Small intestine (tissue), 7 donors: ENCODE data around the gene PRKG2. TPM values are rescaled to one million over a fixed set of nuclear protein-coding genes. Genes with fewer than 3 reads are reported as not detected.

ENCODE experiments used
- DNase-seq, 2 donors: peaks; one replicate each; pipeline versions ENCODE4 v3.0.0 to v3.0.0-alpha.2; 2013
- FAIRE-seq: peaks from 2 replicates; lab custom pipeline; 2012; peaks lifted over from hg19 to GRCh38; lab: Jason Lieb, UNC
- H3K27ac ChIP-seq, 3 donors: one replicate each; pipeline ENCODE4 v1.5.1; 2013; ENCODE audit warnings: low read length in 2 of 3, mild to moderate bottlenecking in 2 of 3, control low read depth in 1 of 3, inconsistent platforms in 1 of 3, low read depth in 1 of 3, moderate library complexity in 1 of 3
- H3K27me3 ChIP-seq, 3 donors: one replicate each; pipeline ENCODE4 v1.6.1; 2013; ENCODE audit warnings: low read length in 3 of 3, inconsistent platforms in 1 of 3; ENCODE audit not compliant: control insufficient read depth in 3 of 3, insufficient read depth in 3 of 3
- H3K36me3 ChIP-seq, 3 donors: one replicate each; pipeline ENCODE4 v1.6.1; 2013; ENCODE audit warnings: low read length in 3 of 3, inconsistent platforms in 1 of 3, low read depth in 1 of 3, mild to moderate bottlenecking in 1 of 3, moderate library complexity in 1 of 3; ENCODE audit not compliant: control insufficient read depth in 3 of 3, insufficient read depth in 2 of 3
- H3K4me1 ChIP-seq, 3 donors: one replicate each; pipeline ENCODE4 v1.6.1; 2013; ENCODE audit warnings: low read length in 2 of 3, inconsistent platforms in 1 of 3, low read depth in 1 of 3, mild to moderate bottlenecking in 1 of 3, moderate library complexity in 1 of 3; ENCODE audit not compliant: control insufficient read depth in 3 of 3, insufficient read depth in 2 of 3
- H3K4me3 ChIP-seq, 3 donors: one replicate each; pipeline ENCODE4 v1.5.1; 2013; ENCODE audit warnings: low read length in 3 of 3, control low read depth in 1 of 3, inconsistent platforms in 1 of 3, low read depth in 1 of 3, mild to moderate bottlenecking in 1 of 3, moderate library complexity in 1 of 3
- H3K9me3 ChIP-seq, 2 donors: one replicate each; pipeline ENCODE4 v1.6.1; 2013; ENCODE audit warnings: low read depth in 1 of 2, low read length in 1 of 2; ENCODE audit not compliant: control insufficient read depth in 2 of 2, insufficient read depth in 1 of 2
- WGBS, 3 donors: extraction: QIAGEN DNeasy Blood & Tissue Kit; methylation state at CpG; one replicate each; pipeline ENCODE4 v1.1.7; 2013; 5-methylcytosine and 5-hydroxymethylcytosine counted together
- polyA plus RNA-seq, 4 donors: library from polyadenylated mRNA; stranded (reverse) in 3 of 4; unstranded in 1 of 4; fragments of 200-250 nt in 3 of 4; fragments of 120-200 nt in 1 of 4; gene quantifications; one replicate each; pipeline versions ENCODE4 v1.2.1 to v1.2.3, GENCODE V29; 2013
- donor health status: healthy with polysubstance abuse.
- donor health status: control.
- donor health status: control.
- donor health status: Bipolar disorder and iron deficiency.
- donor health status: healthy.

The PRKG2 gene
- polyA plus RNA-seq, 4 donors = 2.1 to 82.5 (median 20.1) TPM

GRCh38 chr4:81211956-81212355, 3.1 kb downstream of the PRKG2 start:
- H3K27ac ChIP-seq = peak overlapping the region in 1 of 3 donors; percentile 90
- H3K9me3 ChIP-seq = no peaks in the 10 kb centered on the region
- DNase-seq (no peak), FAIRE-seq (no peak)
- H3K4me3 ChIP-seq = no peak overlapping the region
- peaks cover 0 to 3% (median 0%) of the 10 kb centered on the region in 3 donors for H3K27me3 ChIP-seq
- H3K36me3 ChIP-seq = peaks cover 0 to 3% (median 0%) of the 10 kb centered on the region in 3 donors
- peaks cover 0 to 23% (median 0%) of the 10 kb centered on the region in 3 donors for H3K4me1 ChIP-seq
- 69 to 85% (median 75%) methylated on average over 3 of the region's 3 CpGs for WGBS, 3 donors

GRCh38 chr4:81207828-81208227, 7.2 kb downstream of the PRKG2 start:
- H3K4me3 ChIP-seq = no peak overlapping the region
- peak overlapping the region in 1 of 3 donors; percentile 83 for H3K27ac ChIP-seq
- H3K9me3 ChIP-seq = no peaks in the 10 kb centered on the region
- DNase-seq (peak; percentile 77 to 79), FAIRE-seq (no peak)
- 16 to 52% (median 19%) methylated on average over 1 of the region's 1 CpG for WGBS, 3 donors
- peaks cover 0 to 20% (median 0%) of the 10 kb centered on the region in 3 donors for H3K4me1 ChIP-seq
- H3K27me3 ChIP-seq = no peaks in the 10 kb centered on the region
- peaks cover 0 to 8% (median 2%) of the 10 kb centered on the region in 3 donors for H3K36me3 ChIP-seq

- WGBS, 3 donors = 83 to 92% (median 89%) methylated on average over 2 of the region's 2 CpGs
- Histone ChIP-seq H3K4me1 (peaks cover 0 to 20% (median 0%) of the 10 kb centered on the region in 3 donors), H3K9me3 (no peaks in the 10 kb centered on the region), H3K4me3 (no peak overlapping the region), H3K27ac (no peak overlapping the region), H3K36me3 (peaks cover 0 to 8% (median 2%) of the 10 kb centered on the region in 3 donors), H3K27me3 (no peaks in the 10 kb centered on the region)
- DNase-seq (no peak), FAIRE-seq (no peak)
These were observed 9.7 kb downstream of the PRKG2 start for GRCh38 chr4:81205302-81205701.

- H3K27ac ChIP-seq = no peak overlapping the region
- H3K27me3 ChIP-seq = no peaks in the 10 kb centered on the region
- no peaks in the 10 kb centered on the region for H3K9me3 ChIP-seq
- no peak for DNase-seq
- no peak for FAIRE-seq
- H3K4me1 ChIP-seq = peaks cover 0 to 20% (median 0%) of the 10 kb centered on the region in 3 donors
- peaks cover 0 to 11% (median 2%) of the 10 kb centered on the region in 3 donors for H3K36me3 ChIP-seq
- 80 to 94% (median 82%) methylated on average over 9 of the region's 9 CpGs for WGBS, 3 donors
- no peak overlapping the region for H3K4me3 ChIP-seq
These were observed 10.5 kb downstream of the PRKG2 start for GRCh38 chr4:81204571-81204970.

GRCh38 chr4:81199831-81200230, 15.2 kb downstream of the PRKG2 start:
- Histone ChIP-seq H3K27me3 (no peaks in the 10 kb centered on the region), H3K4me3 (no peak overlapping the region), H3K36me3 (peaks cover 0 to 15% (median 2%) of the 10 kb centered on the region in 3 donors), H3K9me3 (no peaks in the 10 kb centered on the region), H3K27ac (no peak overlapping the region), H3K4me1 (peaks cover 0 to 26% (median 3%) of the 10 kb centered on the region in 3 donors)
- DNase-seq (no peak), FAIRE-seq (no peak)

GRCh38 chr4:81198609-81199008, 16.4 kb downstream of the PRKG2 start:
- Histone ChIP-seq H3K9me3 (no peaks in the 10 kb centered on the region), H3K27ac (peak overlapping the region in 1 of 3 donors; percentile 45), H3K27me3 (no peaks in the 10 kb centered on the region), H3K4me3 (no peak overlapping the region), H3K4me1 (peaks cover 0 to 21% (median 3%) of the 10 kb centered on the region in 3 donors), H3K36me3 (peaks cover 0 to 12% (median under 1%) of the 10 kb centered on the region in 3 donors)
- FAIRE-seq (no peak), DNase-seq (no peak)
- WGBS, 3 donors = 71 to 82% (median 72%) methylated on average over 1 of the region's 1 CpG

GRCh38 chr4:81197864-81198524, 17.0 kb downstream of the PRKG2 start:
- peak overlapping the region in 1 of 3 donors; percentile 45 for H3K27ac ChIP-seq
- DNase-seq (peak in 1 of 2 donors; percentile 60), FAIRE-seq (no peak)

GRCh38 chr4:81196126-81196650, 18.8 kb downstream of the PRKG2 start:
- DNase-seq = peak in 1 of 2 donors; percentile 78
- Histone ChIP-seq H3K4me1 (peaks cover 0 to 21% (median 3%) of the 10 kb centered on the region in 3 donors), H3K4me3 (no peak overlapping the region), H3K27me3 (no peaks in the 10 kb centered on the region), H3K27ac (peak overlapping the region in 1 of 3 donors; percentile 77), H3K9me3 (peaks cover 0 to under 1% of the 10 kb centered on the region in 2 donors), H3K36me3 (peaks cover 0 to 15% (median 0%) of the 10 kb centered on the region in 3 donors)
- FAIRE-seq = no peak
- 60 to 80% (median 72%) methylated on average over 3 of the region's 3 CpGs for WGBS, 3 donors

More at GRCh38 chr4:81197864-81198524, 17.0 kb downstream of the PRKG2 start:
- Histone ChIP-seq H3K4me3 (no peak overlapping the region), H3K9me3 (no peaks in the 10 kb centered on the region), H3K4me1 (peaks cover 0 to 21% (median 3%) of the 10 kb centered on the region in 3 donors), H3K27me3 (no peaks in the 10 kb centered on the region), H3K36me3 (peaks cover 0 to 15% (median 0%) of the 10 kb centered on the region in 3 donors)
- 13 to 31% (median 24%) methylated on average over 4 of the region's 4 CpGs for WGBS, 3 donors
